GM21576 (cell line): ENCODE measurements around the gene ANAPC1.
"Not testable (repeated sequence)": the region's sequence is repeated elsewhere in the genome, so short reads cannot be mapped to it uniquely, and the experiment has no call there.

Experiments
- ATAC-seq: cut with Tn5 transposase; IDR thresholded peaks from one replicate; pipeline ENCODE4 v1.9.1; 2021; ENCODE audit warnings: mild to moderate bottlenecking, moderate library complexity; ENCODE audit not compliant: unreplicated experiment

Gene ANAPC1

GRCh38 chr2:111883661-111884591 is at the start of gene ANAPC1:
Gene ANAPC1, minus strand, starts transcription at chr2:111884193. Its CDS starts 3,368 bp downstream, at chr2:111880825.
- ATAC-seq: peak; percentile 84

GRCh38 chr2:111932841-111933291 is 48.9 kb upstream of the ANAPC1 start:
- ATAC-seq: no peak

- no peak for ATAC-seq
Observed at GRCh38 chr2:111930875-111931274, 46.9 kb upstream of the ANAPC1 start.

- no peak for ATAC-seq
Observed at GRCh38 chr2:111930409-111930808, 46.4 kb upstream of the ANAPC1 start.

- no peak for ATAC-seq
Observed at GRCh38 chr2:111927723-111928122, 43.7 kb upstream of the ANAPC1 start.

DNA sequence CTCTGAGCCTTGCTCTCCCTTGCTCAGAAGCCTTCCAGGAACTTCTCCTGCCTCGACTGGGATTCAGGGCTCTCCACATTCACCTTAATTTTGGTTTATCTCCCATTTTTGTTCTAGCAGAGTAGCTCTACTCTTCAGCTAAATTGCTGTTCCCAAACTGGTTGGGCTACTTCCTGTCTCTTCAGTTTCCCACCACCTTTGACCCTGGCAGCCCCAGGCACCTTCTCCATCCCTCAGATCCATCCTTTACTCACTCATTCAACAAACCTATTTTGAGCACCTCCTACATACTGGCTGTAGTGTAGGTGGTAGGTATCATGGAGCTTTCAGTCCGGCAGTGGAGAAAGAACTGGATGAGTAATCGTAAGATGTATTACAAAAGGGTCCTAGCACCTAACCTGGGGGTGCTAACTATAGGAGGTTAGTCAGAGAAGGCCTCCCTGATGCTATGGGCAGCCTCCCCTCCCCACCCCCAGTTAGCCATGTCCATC is 40.7 kb upstream of the ANAPC1 start:
- ATAC-seq: no peak

DNA sequence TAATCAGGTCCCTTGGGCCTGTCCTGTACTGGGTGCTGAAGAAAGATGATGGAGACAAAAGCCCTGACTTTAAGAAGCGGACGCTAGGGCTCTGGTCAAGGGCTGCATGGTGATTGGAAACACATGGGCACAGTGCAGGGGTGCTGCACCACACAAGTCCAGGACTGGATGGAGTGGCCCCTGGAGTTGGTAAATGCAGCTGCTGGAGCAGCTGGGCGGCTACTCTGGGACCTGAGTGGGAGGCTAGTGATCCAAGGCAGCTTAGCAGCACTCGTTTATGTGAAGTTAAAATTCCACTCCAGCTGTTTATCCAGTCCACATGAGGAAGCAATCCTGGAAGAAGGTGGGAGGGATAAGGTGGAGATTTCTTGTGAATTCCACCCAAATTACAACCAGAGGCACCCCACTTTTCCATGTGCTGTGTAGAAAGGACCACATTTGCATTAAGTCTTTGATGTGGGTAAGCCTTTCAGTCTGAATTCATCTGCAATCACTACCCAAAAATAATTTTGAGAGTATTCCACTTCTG is 39.3 kb upstream of the ANAPC1 start:
- ATAC-seq: no peak

- no peak for ATAC-seq
Observed at GRCh38 chr2:111919794-111920608, 36.0 kb upstream of the ANAPC1 start.

GRCh38 chr2:111919365-111919764 is 35.4 kb upstream of the ANAPC1 start:
- no peak for ATAC-seq

DNA sequence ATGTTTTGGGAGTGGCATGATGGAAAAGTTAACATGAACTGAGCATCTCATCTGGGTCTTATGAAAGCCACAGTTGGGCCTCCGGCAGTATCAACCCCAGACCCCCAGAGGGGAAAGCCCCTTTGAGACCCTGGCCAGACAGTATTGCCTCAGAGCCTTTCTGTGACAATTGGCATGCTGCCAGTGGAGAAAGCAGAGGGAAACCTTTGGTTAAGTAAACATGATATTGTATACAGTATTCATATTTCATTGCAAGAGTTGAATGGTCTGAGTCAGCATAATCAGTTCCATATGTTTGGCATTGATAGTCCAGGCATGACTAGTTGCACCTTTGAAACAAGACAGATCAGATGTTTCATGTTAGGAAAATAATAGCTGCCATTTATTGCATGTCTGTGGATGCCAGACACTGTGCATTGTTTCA is 34.4 kb upstream of the ANAPC1 start:
- ATAC-seq: no peak

GRCh38 chr2:111917106-111917505 is 33.1 kb upstream of the ANAPC1 start:
- no peak for ATAC-seq

GRCh38 chr2:111912547-111912946 is 28.6 kb upstream of the ANAPC1 start:
- no peak for ATAC-seq

- not testable (repeated sequence) for ATAC-seq
Observed at GRCh38 chr2:111911295-111911977, 27.4 kb upstream of the ANAPC1 start.

DNA sequence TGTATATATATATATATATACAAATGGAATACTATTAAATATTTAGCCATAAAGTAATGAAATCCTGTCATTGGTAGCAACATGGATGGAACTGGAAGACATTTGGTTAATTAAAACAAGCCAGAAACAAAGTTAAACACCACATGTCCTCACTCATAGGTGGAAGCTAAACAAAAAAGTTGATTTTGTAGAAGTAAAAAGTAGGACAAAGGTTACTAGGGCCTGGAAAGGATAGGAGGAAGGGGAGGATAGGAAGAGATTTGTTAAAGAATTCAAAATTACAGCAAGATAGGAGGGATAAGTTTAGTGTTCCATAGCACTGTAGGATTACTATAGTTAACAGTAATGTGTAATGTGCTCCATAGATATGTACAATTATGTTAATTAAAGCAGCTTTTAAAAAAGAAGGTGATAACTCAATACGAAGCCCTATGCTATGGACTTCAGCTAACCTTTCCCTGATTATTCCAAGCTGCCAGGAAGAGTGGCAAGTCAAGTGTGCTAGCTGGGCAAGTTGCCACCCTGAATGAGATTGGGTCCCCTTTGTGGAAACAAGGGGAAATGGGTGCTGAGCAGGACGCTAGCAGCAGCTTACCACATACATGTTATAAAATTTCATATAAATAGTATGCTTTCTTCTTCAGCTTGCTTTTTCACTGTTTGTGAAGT is 26.8 kb upstream of the ANAPC1 start:
- no peak for ATAC-seq

DNA sequence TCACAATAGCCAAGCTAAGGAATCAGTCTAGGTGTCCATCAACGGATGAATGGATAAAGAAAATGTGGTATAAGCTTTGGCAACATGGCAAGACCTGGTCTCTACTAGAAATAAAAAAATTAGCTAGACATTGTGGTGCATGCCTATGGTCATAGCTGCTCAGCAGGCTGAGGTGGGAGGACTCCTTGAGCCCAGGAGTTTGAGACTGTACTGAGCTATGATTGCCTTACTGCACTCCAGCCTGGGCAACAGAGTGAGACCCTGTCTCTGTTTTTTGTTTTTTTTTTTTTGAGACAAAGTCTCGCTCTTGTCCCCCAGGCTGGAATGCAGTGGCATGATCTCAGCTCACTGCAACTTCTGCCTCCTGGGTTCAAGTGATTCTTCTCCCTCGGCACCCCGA is 26.0 kb upstream of the ANAPC1 start:
- not testable (repeated sequence) for ATAC-seq

DNA sequence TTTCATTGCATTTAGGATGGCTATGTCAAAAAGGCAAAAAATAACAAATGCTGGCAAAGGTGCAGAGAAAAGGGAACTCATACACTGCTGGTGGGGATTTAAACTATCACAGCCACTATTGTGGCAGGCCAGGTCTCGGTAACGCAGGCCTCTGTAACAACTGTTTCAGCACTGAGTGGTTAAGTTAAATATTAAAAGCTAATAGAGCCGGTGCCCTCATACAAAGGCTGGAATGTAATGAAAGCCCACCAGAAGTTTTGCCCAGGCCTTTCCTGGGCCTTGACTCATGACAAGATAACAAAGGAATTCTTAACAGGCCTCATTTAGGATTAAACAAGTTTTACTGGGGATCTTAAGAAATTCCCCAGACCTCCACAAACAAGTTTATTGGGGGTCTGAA is 25.1 kb upstream of the ANAPC1 start:
- ATAC-seq: no peak

DNA sequence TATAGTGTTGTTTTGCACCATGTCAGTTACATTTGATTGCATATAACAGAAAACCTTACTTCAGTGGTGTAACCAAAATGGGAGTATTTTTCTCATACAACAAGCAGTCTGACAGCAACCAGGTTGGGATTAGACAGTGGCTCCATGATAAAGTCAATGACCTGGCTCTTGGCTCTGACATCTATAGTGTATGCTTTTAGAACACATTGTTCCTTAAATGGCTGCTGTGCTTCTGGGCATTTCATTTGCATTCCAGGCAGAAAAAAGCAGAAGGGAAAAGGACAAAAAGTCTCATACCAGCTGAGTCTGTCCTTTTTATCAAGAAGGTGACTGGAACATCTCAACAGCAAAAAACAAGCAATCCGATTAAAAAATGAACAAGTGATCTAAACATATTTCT is 24.6 kb upstream of the ANAPC1 start:
- no peak for ATAC-seq

DNA sequence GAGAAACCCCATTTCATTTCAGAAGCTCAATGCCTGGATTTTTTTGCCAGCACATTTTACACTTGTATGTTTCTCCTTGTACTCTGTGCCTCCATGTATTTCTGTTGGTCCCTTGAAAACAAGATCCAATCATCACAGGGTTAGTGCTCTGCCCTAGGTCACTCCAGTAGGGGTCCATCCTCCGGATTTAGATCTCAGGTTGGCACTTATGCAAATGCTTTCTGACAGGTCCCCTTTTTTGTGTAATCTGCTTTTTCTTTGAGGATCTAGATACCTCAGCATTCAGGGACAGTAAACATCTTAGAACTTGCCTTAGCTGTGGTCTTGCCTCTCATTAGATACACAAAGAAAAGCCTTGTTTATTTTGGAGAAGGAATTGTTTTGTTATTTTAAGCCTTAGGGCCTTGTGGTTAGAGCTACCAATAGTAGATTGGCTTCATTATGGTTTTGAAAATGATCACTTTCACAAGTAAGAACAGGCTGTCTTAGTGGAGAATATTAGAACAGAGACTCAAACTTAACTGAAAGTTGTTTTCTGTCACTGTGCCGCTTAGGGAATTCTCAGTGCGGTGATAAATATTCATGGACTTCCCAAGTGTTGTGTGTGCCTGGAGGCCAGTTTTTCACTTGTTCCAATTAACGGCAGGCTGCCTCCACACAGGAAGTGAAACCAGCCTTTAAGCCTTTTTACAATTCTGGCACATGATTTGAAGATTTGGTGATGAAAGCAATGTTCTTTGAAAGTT is 22.2 kb upstream of the ANAPC1 start:
- no peak for ATAC-seq

DNA sequence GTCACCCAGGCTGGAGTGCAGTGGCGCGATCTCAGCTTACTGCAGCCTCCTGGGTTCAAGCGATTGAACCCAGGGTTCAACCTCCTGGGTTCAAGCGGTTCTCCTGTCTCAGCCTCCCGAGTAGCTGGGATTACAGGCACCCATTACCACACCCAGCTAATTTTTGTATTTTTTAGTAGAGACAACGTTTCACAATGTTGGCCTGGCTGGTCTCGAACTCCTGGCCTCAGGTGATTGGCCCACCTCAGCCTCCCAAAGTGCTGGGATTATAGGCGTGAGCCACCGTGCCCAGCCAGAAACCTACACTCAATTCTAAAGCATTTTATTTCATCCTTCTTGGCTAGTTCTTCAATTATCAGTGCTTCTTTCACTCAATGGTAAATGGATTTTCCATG is 21.5 kb upstream of the ANAPC1 start:
- ATAC-seq: not testable (repeated sequence)
